Esophagus muscularis mucosa (tissue), 4 donors: ENCODE results near the gene LSMEM2. TPM values are rescaled to one million over a fixed set of nuclear protein-coding genes. Genes with fewer than 3 reads are reported as not detected.
"Not testable (repeated sequence)": the region's sequence is repeated elsewhere in the genome, so short reads cannot be mapped to it uniquely, and the experiment has no call there.

Experiments used
- DNase-seq: peaks from one replicate; pipeline ENCODE4 v3.0.0-alpha.2; 2017; ENCODE audit errors: extremely low spot score
- H3K27ac ChIP-seq, 4 donors: fragments of 200-600 bp; sonication (generic); replicated peaks in 1 of 4; 1 replicate in 3 of 4; 2 replicates in 1 of 4; pipeline ENCODE4 v1.5.1; 2016 to 2019; ENCODE audit warnings: mild to moderate bottlenecking in 1 of 4
- H3K27me3 ChIP-seq, 4 donors: fragments of 200-600 bp; sonication (generic); one replicate each; pipeline versions ENCODE4 v1.5.1 to v1.6.0; 2016 to 2019
- H3K36me3 ChIP-seq, 4 donors: fragments of 200-600 bp; sonication (generic); one replicate each; pipeline ENCODE4 v1.5.1; 2016 to 2019
- H3K4me1 ChIP-seq, 4 donors: fragments of 200-600 bp; sonication (generic); one replicate each; pipeline ENCODE4 v1.5.1; 2016 to 2019
- H3K4me3 ChIP-seq, 4 donors: fragments of 200-600 bp; sonication (generic); 1 replicate in 2 of 4; 2 replicates in 2 of 4; pipeline ENCODE4 v1.5.1; 2016 to 2019; ENCODE audit warnings: mild to moderate bottlenecking in 4 of 4, moderate library complexity in 1 of 4
- H3K9me3 ChIP-seq, 4 donors: fragments of 200-600 bp; sonication (generic); 1 replicate in 3 of 4; 2 replicates in 1 of 4; pipeline ENCODE4 v1.5.1; 2016 to 2019
- EP300 ChIP-seq: sonication (generic); formaldehyde crosslinking; IDR thresholded peaks from one replicate; pipeline ENCODE4 v1.6.1; 2017; ENCODE audit warnings: antibody characterized with exemption
- POLR2A ChIP-seq: fragments of 450-650 bp; IDR thresholded peaks from one replicate; pipeline ENCODE4 v1.6.1; 2017; ENCODE audit warnings: antibody characterized with exemption, moderate library complexity, mild to moderate bottlenecking, low read depth
- POLR2AphosphoS5 ChIP-seq, 2 donors: sonication (generic); formaldehyde crosslinking; IDR thresholded peaks; one replicate each; pipeline ENCODE4 v1.6.1; 2017; ENCODE audit warnings: antibody characterized with exemption in 2 of 2
- WGBS: methylation state at CpG from one replicate; pipeline ENCODE4 v1.1.5; 2018; 5-methylcytosine and 5-hydroxymethylcytosine counted together
- intact Hi-C: fragments of 100-400 bp; cut with DNase I; formaldehyde crosslinking; loops from one replicate; pipeline ENCODE4 v1.15.1; 2023
- total RNA-seq, 4 donors: library from RNA; depleted of rRNA; stranded (reverse); fragments of >200 nt; gene quantifications; one replicate each; pipeline versions ENCODE4 v1.1.0 to v1.2.1, GENCODE V29; 2016
- TF ChIP-seq, protein P1 (sequence below), 3 experiments: fragments of 200-600 bp in 2 of 3; fragments of 450-650 bp in 1 of 3; sonication (generic) in 2 of 3; IDR thresholded peaks; one replicate each; pipeline ENCODE4 v1.5.1; 2017 to 2019; ENCODE audit warnings: antibody characterized with exemption in 3 of 3, mild to moderate bottlenecking in 2 of 3, moderate library complexity in 1 of 3

The LSMEM2 gene
- total RNA-seq, 4 donors from 2014 or later = not detected

DNA sequence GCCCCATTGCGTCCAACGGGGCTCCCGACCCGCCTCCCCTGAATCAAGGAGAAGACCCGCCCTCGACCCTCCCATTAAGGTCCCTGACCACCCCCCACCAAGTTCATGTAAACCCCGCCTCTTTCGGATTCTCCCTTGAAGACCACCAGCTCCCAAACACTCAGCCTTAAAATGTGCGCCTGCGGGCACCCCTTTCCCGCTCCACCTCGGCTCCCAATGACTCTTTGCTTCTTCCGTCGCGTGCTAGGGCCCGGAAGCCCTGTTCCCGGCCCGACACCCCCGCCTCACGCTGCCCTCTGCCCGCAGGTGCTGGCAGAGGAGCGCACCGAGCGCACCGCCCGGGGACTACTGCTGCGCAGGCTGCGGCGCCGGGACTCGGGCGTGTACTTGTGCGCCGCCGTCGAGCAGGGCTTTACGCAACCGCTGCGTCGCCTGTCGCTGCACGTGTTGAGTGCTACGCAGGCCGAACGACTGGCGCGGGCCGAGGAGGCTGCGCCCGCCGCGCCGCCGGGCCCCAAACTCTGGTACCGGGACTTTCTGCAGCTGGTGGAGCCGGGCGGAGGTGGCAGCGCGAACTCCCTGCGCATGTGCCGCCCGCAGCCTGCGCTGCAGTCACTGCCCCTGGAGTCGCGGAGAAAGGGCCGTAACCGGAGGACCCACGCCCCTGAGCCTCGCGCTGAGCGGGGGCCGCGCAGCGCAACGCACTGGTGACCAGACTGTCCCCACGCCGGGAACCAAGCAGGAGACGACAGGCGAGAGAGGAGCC is 2.7 kb upstream of the LSMEM2 start:
- H3K9me3 ChIP-seq = no peaks in the 10 kb centered on the region
- H3K4me1 ChIP-seq = peaks cover 30 to 60% (median 46%) of the 10 kb centered on the region in 4 donors

DNA sequence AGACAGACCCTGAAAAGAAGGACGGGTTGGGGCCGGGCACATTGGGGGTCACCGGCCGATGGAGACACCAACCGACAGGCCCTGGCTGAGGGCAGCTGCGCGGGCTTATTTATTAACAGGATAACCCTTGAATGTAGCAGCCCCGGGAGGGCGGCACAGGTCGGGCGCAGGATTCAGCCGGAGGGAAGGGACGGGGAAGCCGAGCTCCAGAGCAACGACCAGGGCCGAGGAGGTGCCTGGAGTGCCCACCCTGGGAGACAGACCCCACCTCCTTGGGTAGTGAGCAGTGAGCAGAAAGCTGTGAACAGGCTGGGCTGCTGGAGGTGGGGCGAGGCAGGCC is 2.2 kb upstream of the LSMEM2 start:
- WGBS = 90% methylated on average over 17 of the region's 17 CpGs
- intact Hi-C loops = no loop called here
- Histone ChIP-seq H3K27me3 (peaks cover 0 to 40% (median 5%) of the 10 kb centered on the region in 4 donors), H3K27ac (no peak overlapping the region), H3K36me3 (peaks cover 0 to 24% (median 9%) of the 10 kb centered on the region in 4 donors), H3K4me1 (peaks cover 30 to 55% (median 46%) of the 10 kb centered on the region in 4 donors), H3K4me3 (no peak overlapping the region), H3K9me3 (no peaks in the 10 kb centered on the region)
- DNase-seq = no peak
- TF ChIP-seq POLR2A (no peak), EP300 (no peak), POLR2AphosphoS5 (IDR thresholded peaks at IDR 0.05) (no peak)
- TF ChIP-seq, protein P1, sequence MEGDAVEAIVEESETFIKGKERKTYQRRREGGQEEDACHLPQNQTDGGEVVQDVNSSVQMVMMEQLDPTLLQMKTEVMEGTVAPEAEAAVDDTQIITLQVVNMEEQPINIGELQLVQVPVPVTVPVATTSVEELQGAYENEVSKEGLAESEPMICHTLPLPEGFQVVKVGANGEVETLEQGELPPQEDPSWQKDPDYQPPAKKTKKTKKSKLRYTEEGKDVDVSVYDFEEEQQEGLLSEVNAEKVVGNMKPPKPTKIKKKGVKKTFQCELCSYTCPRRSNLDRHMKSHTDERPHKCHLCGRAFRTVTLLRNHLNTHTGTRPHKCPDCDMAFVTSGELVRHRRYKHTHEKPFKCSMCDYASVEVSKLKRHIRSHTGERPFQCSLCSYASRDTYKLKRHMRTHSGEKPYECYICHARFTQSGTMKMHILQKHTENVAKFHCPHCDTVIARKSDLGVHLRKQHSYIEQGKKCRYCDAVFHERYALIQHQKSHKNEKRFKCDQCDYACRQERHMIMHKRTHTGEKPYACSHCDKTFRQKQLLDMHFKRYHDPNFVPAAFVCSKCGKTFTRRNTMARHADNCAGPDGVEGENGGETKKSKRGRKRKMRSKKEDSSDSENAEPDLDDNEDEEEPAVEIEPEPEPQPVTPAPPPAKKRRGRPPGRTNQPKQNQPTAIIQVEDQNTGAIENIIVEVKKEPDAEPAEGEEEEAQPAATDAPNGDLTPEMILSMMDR (IDR thresholded peaks at IDR 0.05) = no peak

More for the DNA sequence above, 2.7 kb upstream of the LSMEM2 start:
- H3K4me3 ChIP-seq = no peak overlapping the region
- intact Hi-C loops = no loop called here
- 50% methylated on average over 42 of the region's 79 CpGs for WGBS
- no peak for DNase-seq
- H3K27me3 ChIP-seq = peaks cover 0 to 40% (median 5%) of the 10 kb centered on the region in 4 donors
- TF ChIP-seq EP300 = no peak
- TF ChIP-seq POLR2AphosphoS5 (IDR thresholded peaks at IDR 0.05) = no peak
- TF ChIP-seq, protein P1 (IDR thresholded peaks at IDR 0.05) = no peak
- no peak for TF ChIP-seq POLR2A
- no peak overlapping the region for H3K27ac ChIP-seq
- H3K36me3 ChIP-seq = peaks cover 0 to 24% (median 9%) of the 10 kb centered on the region in 4 donors

DNA sequence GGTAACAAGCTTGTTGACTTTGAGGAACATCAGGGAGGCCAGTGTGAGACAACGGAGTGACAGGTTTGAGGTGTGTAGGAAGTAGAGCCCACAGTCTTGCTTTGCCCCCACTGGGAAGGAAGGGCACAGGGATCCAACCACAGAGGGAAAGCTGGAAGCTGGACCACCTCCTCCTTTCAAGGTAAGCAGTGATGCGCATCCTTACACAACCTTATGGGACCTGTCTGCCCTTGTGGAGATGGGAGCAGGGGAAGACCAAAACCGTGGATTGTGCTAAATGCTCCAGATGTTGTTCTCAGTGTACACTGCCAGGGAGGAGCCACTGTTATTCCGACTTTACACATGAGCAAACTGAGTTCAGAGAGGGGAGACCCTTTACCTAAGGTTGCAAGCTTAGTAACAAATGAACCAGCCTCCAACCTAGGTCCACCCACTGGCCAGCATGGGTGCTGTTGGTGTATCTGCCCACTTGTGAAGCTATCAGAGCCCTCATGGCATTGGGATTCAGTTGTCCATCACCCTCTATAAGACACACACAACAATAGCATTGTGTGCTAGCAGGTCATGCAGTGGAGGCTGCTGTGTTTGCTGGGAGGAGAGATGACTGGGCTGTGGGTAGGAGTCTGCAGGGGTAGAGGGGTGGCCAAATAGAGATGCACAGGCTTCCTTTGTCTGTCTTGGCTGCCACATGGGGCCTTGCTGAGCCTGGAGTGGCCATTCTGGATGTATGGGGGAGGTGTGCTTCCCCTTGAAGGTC is 586 bp upstream of the LSMEM2 start:
- WGBS = 68% methylated on average over 4 of the region's 4 CpGs
- peaks cover 23 to 41% (median 35%) of the 10 kb centered on the region in 4 donors for H3K4me1 ChIP-seq
- TF ChIP-seq POLR2AphosphoS5 (IDR thresholded peaks at IDR 0.05) (no peak), POLR2A (no peak), EP300 (no peak)
- TF ChIP-seq, protein P1 (IDR thresholded peaks at IDR 0.05) = no peak
- DNase-seq = no peak
- no peaks in the 10 kb centered on the region for H3K9me3 ChIP-seq
- peaks cover 0 to 24% (median 9%) of the 10 kb centered on the region in 4 donors for H3K36me3 ChIP-seq
- intact Hi-C loops = no loop called here
- H3K27ac ChIP-seq = no peak overlapping the region
- peaks cover 0 to 38% (median 5%) of the 10 kb centered on the region in 4 donors for H3K27me3 ChIP-seq
- H3K4me3 ChIP-seq = no peak overlapping the region

DNA sequence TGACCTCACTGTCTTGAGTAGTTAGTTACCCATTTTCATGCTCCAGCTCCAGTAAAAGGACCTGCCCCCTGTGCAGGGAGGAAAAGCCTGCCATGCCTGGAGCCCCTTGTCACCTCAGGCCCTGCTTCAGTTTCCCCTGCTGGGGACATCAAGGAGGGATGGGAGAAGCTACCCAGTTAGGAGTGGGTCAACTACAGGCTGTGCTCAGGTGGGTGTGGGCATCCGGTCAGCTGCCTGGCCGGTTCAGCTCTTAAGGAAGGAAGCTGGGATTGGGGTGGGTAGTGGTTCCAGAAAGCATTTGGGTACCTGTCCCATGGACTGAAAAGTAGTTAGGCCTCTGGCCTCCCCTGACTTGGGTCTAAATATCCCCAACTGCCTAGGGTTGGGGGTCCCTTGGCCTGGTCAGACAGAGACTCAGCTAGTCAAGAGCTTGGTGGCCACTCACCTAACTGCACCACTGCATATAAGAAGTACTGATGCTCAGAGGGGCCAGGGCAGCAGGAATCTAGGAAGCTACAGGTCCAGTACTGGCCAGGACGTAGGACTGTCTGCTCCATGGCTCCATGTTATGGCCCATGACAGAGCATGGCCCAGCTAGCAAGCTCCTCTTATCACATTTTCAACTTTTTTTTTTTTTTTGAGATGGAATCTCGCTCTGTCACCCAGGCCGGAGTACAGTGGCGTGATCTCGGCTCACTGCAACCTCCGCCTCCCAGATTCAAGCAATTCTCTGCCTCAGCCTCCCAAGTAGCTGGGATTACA is 549 bp downstream of the LSMEM2 start:
- DNase-seq = no peak
- intact Hi-C loops = no loop called here
- peaks cover 0 to 20% (median 9%) of the 10 kb centered on the region in 4 donors for H3K36me3 ChIP-seq
- peaks cover 11 to 30% (median 24%) of the 10 kb centered on the region in 4 donors for H3K4me1 ChIP-seq
- WGBS = 96% methylated on average over 8 of the region's 8 CpGs
- peaks cover 0 to 27% (median 4%) of the 10 kb centered on the region in 4 donors for H3K27me3 ChIP-seq
- H3K9me3 ChIP-seq = no peaks in the 10 kb centered on the region
- peak overlapping the region in 1 of 4 donors; percentile 22 for H3K27ac ChIP-seq
- no peak overlapping the region for H3K4me3 ChIP-seq
- TF ChIP-seq POLR2AphosphoS5 (IDR thresholded peaks at IDR 0.05) (no peak), EP300 (no peak), POLR2A (no peak)
- TF ChIP-seq, protein P1 (IDR thresholded peaks at IDR 0.05) = no peak

DNA sequence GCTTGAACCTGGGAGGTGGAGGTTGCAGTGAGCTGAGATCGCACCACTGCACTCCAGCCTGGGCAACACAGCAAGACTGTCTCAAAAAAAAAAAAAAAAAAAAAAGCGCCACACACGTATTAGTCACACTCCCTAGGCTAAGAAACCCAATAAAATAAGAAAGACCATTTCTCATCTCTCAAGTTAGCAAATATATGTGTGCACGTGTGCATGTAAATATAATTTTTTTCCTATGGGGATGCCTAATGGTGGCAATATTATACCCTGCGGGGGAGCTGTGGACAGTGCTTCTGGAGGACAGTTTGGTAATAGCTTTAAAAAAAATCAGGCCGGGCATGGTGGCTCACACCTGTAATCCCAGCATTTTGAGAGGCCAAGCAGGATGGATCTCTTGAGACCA is 5.2 kb downstream of the LSMEM2 start:
- H3K9me3 ChIP-seq, H3K4me3 ChIP-seq, DNase-seq, intact Hi-C loops, H3K27me3 ChIP-seq, H3K27ac ChIP-seq: not testable (repeated sequence)
- H3K36me3 ChIP-seq = peaks cover 16 to 33% (median 29%) of the 10 kb centered on the region in 4 donors
- WGBS = 78% methylated on average over 6 of the region's 6 CpGs
- H3K4me1 ChIP-seq = peaks cover 3 to 15% (median 4%) of the 10 kb centered on the region in 4 donors
